ENCODE measurements around the gene PARL. TPM values are rescaled to one million over a fixed set of nuclear protein-coding genes. Genes with fewer than 3 reads are reported as not detected.

Gene PARL
- total RNA-seq, 2 experiments from 2014 or later: 80.0 to 83.5 TPM

DNA sequence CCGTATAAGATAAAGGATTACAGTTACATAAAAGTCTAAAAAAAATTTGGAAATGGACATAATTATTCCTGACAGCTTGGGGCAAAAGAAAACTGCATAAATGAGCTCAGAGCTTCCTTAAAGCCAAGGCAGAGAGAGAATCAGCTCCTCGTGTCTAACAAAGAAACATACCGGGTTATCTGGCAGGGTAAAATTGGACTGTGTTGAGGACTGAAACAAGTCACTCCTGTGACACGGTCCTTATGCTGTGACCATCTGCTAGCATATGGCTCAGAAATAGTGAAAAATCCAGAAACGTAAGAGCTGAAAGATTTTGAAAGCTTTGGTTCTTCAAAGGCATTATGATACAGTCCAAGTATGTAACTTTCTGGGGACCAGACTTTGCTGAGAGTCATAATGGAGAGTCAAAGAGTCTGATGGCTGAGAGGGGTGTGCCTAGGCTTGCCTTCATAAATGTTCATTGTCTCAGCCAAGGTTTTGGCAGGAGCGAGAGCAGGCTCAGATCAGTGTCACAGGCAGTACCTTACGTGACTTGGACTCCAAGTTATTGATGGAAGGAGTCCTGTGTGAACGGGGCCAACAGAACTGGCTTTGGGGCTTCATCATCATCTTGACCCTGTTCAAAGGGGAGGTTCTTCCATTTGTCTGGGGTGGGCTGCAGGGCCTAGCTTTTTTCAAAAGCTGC is 71.8 kb downstream of the PARL start:
- ATAC-seq: no peak
- POLR2A ChIA-PET: interaction anchor here (1.4 kb wide), 1 partner anchor 37 kb away, joined by 4 read pairs; no protein-coding TSS in a partner anchor

DNA sequence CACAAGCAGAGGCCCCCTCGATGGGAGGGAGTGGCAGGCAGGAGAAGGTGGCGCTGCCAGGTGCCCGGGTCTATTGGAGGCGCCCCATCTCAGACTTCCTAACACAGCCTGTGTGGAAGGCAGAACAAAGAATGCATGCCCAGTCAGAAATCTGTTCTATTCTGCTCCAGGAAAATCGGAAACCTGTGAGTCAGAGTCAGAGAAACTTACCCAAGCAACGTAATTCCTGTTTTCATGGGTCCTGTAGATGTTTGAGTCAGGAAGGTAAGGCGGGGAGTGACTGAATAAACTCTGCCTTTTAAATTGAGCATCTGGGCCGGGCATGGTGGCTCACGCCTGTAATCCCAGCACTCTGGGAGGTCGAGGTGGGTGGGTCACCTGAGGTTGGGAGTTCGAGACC is 73.0 kb downstream of the PARL start:
- Mint-ChIP-seq H3K36me3 (ENCODE audit: low read depth) (peaks cover 42% of the 10 kb centered on the region), H3K27ac (no peak overlapping the region), H3K9me3 (no peaks in the 10 kb centered on the region), H3K27me3 (no peaks in the 10 kb centered on the region), H3K4me3 (no peak overlapping the region), H3K4me1 (ENCODE audit: low read depth) (no peaks in the 10 kb centered on the region)
- DNase-seq: no peak
- POLR2A ChIA-PET: no interaction called here
- intact Hi-C loops (cut with micrococcal nuclease): no loop called here
- no peak for ATAC-seq
- CTCF ChIA-PET: no interaction called here
- TF ChIP-seq, protein P1, sequence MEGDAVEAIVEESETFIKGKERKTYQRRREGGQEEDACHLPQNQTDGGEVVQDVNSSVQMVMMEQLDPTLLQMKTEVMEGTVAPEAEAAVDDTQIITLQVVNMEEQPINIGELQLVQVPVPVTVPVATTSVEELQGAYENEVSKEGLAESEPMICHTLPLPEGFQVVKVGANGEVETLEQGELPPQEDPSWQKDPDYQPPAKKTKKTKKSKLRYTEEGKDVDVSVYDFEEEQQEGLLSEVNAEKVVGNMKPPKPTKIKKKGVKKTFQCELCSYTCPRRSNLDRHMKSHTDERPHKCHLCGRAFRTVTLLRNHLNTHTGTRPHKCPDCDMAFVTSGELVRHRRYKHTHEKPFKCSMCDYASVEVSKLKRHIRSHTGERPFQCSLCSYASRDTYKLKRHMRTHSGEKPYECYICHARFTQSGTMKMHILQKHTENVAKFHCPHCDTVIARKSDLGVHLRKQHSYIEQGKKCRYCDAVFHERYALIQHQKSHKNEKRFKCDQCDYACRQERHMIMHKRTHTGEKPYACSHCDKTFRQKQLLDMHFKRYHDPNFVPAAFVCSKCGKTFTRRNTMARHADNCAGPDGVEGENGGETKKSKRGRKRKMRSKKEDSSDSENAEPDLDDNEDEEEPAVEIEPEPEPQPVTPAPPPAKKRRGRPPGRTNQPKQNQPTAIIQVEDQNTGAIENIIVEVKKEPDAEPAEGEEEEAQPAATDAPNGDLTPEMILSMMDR (IDR thresholded peaks at IDR 0.05): no peak

More for the DNA sequence above, 71.8 kb downstream of the PARL start:
- Mint-ChIP-seq H3K27me3 (no peaks in the 10 kb centered on the region), H3K9me3 (no peaks in the 10 kb centered on the region), H3K4me3 (no peak overlapping the region), H3K36me3 (ENCODE audit: low read depth) (peaks cover 35% of the 10 kb centered on the region), H3K4me1 (ENCODE audit: low read depth) (no peaks in the 10 kb centered on the region), H3K27ac (peak overlapping the region; percentile 58)
- DNase-seq: no peak
- intact Hi-C loops (cut with micrococcal nuclease): no loop called here
- CTCF ChIA-PET: interaction anchor here (0.6 to 1.6 kb wide), 3 partner anchors 10 to 334 kb away, joined by 3 to 4 read pairs (median 3); no protein-coding TSS in a partner anchor
- TF ChIP-seq, protein P1 (IDR thresholded peaks at IDR 0.05): no peak

DNA sequence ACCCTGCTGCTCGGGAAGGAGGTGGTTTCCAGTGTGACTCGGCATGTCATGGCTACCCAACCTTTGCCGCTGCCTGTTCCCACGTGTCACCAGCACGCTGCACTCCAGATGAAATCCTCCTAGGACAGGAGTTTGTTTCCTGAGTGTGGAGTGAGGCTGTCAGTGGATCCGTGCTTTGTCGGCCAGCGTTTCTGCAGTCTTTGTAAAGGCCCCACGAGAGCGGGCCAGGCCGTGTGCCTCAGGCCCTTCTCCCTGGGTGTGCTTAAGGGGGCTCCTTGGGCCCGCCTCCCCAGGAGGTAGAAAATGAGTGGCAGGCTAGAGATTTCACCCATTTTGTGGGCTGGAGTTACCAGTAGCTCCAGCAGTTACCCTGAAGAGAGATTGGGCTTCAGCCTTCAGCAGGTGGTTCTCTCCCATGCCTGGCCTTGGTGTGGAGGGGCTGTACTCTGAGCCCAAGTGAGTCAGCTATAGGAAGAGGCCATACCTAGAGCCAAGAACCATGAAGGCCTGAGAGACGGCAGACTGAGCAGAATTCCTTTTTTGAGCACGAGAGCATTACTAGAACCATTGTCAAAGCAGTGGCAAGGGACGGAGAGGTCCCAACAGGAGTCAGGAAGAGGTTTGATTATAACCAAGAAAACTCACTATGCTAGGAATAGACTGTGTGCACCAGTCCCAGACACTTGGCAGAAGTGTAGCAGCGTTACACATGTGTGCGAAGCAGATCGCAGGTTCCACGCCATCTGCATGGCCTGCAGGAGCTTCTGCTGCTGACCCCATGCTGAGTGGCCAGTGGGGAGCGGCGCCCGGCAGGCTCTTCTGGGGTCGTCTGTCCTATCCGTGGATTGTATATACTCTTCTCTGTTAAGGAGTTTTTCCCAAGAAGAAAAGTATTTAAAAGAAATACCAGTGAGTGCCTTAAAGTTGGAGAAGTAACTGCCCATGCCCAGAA is 73.8 kb downstream of the PARL start:
- no peak overlapping the region for H3K27ac Mint-ChIP-seq
- no peak for ATAC-seq
- H3K4me1 Mint-ChIP-seq (ENCODE audit: low read depth): no peaks in the 10 kb centered on the region
- peaks cover 40% of the 10 kb centered on the region for H3K36me3 Mint-ChIP-seq (ENCODE audit: low read depth)
- H3K27me3 Mint-ChIP-seq: no peaks in the 10 kb centered on the region
- intact Hi-C loops (cut with micrococcal nuclease): no loop called here
- TF ChIP-seq, protein P1 (IDR thresholded peaks at IDR 0.05): no peak
- no peak for DNase-seq
- ChIA-PET POLR2A (no interaction called here), CTCF (no interaction called here)
- H3K4me3 Mint-ChIP-seq: no peak overlapping the region
- H3K9me3 Mint-ChIP-seq: no peaks in the 10 kb centered on the region

DNA sequence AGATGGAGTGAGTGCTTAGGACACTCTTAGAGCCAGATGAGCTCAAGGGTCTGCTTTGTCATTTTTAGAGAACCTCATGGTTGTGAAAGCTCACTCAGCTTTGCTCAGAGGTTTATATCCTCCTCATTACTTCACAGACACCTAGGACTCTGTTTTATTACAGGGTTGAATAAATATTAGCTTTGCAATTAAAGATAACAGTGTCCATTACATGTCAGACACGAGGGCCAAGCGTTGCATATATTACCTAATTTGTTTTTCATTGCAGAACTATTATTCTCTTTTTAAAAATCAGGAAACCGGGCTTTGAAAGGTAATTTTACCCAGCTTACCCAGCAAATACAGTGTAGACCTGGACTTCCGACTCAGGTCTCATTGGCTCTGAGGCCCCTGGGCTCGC is 75.4 kb downstream of the PARL start:
- CTCF ChIA-PET: no interaction called here
- Mint-ChIP-seq H3K4me1 (ENCODE audit: low read depth) (no peaks in the 10 kb centered on the region), H3K27ac (no peak overlapping the region)

More for the DNA sequence above, 75.4 kb downstream of the PARL start:
- no peaks in the 10 kb centered on the region for H3K27me3 Mint-ChIP-seq
- POLR2A ChIA-PET: no interaction called here
- no peaks in the 10 kb centered on the region for H3K9me3 Mint-ChIP-seq
- H3K4me3 Mint-ChIP-seq: no peak overlapping the region
- ATAC-seq (no peak), DNase-seq (no peak)
- H3K36me3 Mint-ChIP-seq (ENCODE audit: low read depth): peaks cover 44% of the 10 kb centered on the region
- intact Hi-C loops (cut with micrococcal nuclease): no loop called here
- TF ChIP-seq, protein P1 (IDR thresholded peaks at IDR 0.05): no peak

All from activated CD8-positive, alpha-beta T cell treated with anti-CD3 and anti-CD28 coated beads for 36 hours (primary cell).